ENCODE measurements around the gene LIMS2.

Gene LIMS2

GRCh38 chr2:127680706-127681287 is 5.5 kb upstream of the LIMS2 start:
- DNase-seq (ENCODE audit: low read depth) = no peak
- no peak overlapping the region for H3K4me3 ChIP-seq (ENCODE audit: control insufficient read depth, low read depth, low read length)

GRCh38 chr2:127679680-127680361 is 4.5 kb upstream of the LIMS2 start:
- no peak for DNase-seq (ENCODE audit: low read depth)
- TF ChIP-seq, protein P1, sequence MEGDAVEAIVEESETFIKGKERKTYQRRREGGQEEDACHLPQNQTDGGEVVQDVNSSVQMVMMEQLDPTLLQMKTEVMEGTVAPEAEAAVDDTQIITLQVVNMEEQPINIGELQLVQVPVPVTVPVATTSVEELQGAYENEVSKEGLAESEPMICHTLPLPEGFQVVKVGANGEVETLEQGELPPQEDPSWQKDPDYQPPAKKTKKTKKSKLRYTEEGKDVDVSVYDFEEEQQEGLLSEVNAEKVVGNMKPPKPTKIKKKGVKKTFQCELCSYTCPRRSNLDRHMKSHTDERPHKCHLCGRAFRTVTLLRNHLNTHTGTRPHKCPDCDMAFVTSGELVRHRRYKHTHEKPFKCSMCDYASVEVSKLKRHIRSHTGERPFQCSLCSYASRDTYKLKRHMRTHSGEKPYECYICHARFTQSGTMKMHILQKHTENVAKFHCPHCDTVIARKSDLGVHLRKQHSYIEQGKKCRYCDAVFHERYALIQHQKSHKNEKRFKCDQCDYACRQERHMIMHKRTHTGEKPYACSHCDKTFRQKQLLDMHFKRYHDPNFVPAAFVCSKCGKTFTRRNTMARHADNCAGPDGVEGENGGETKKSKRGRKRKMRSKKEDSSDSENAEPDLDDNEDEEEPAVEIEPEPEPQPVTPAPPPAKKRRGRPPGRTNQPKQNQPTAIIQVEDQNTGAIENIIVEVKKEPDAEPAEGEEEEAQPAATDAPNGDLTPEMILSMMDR (conservative IDR thresholded peaks at IDR 0.05; ENCODE audit: control insufficient read depth, insufficient read depth, low read depth, low read length) = no peak
- H3K4me3 ChIP-seq (ENCODE audit: control insufficient read depth, low read depth, low read length) = no peak overlapping the region

More at GRCh38 chr2:127680706-127681287, 5.5 kb upstream of the LIMS2 start:
- TF ChIP-seq, protein P1 (conservative IDR thresholded peaks at IDR 0.05; ENCODE audit: control insufficient read depth, insufficient read depth, low read depth, low read length) = no peak

DNA sequence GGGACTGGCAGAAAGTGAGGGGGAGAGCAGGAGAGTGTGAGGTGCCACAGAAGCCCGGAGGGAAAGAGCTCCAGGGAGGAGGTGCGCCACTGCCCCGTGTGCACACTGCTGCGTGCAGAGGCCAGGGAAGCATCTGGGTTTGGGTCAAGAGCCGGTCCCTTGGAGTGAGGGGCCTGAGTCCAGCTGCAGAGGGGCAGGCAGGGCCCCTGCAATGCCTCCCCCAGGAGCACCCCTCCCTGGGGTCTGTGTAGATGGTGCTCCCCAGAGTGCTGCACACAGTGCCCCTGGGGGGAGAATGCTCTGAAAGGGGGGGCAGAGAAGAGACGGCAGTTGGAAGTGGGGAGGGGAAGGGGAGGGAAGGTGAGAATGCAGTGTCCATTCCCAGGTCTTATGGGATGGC is 3.7 kb upstream of the LIMS2 start:
- no peak overlapping the region for H3K4me3 ChIP-seq (ENCODE audit: control insufficient read depth, low read depth, low read length)
- DNase-seq (ENCODE audit: low read depth) = no peak
- TF ChIP-seq, protein P1 (conservative IDR thresholded peaks at IDR 0.05; ENCODE audit: control insufficient read depth, insufficient read depth, low read depth, low read length) = no peak

DNA sequence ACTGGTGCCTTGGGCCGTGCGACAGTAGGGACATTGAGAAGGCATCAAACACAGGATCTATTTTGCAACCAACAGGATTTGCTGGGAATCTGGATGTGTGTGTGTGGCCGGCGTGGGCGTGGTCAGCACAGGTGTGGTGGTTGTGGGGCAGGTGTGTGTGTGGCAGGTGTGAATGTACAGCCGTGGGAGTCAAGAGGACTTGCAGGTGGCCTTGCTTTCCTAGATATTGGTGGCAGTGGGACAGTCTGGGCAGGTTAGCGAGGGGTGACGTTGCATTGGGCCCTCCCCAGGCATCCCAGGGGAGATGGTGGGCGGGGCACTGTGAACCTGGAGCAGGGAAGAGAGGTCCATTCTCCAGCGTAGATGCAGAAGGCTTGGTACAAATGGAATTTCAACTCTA is 3.2 kb upstream of the LIMS2 start:
- H3K4me3 ChIP-seq (ENCODE audit: control insufficient read depth, low read depth, low read length) = no peak overlapping the region
- TF ChIP-seq, protein P1 (conservative IDR thresholded peaks at IDR 0.05; ENCODE audit: control insufficient read depth, insufficient read depth, low read depth, low read length) = no peak
- no peak for DNase-seq (ENCODE audit: low read depth)

DNA sequence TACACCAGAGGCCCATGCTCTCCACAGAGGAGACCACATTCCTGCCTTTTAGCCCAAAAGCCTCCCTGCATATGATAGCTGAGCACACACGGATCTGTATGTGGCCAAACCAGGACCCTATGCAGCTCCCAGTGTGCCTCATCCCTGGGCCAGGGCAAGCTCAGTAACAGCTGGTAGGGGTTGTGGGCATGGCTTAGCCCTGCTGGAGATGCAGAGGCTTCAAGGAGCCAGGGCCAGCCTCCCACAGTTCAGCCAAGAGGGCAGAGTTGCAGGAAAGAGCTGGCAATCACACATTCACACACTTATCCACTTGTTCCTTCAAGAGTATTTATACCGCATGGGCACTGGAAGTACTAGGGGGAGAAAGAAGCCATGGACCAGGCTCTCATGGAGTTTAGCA is 1.6 kb upstream of the LIMS2 start:
- TF ChIP-seq, protein P1 (conservative IDR thresholded peaks at IDR 0.05; ENCODE audit: control insufficient read depth, insufficient read depth, low read depth, low read length) = no peak
- H3K4me3 ChIP-seq (ENCODE audit: control insufficient read depth, low read depth, low read length) = no peak overlapping the region
- no peak for DNase-seq (ENCODE audit: low read depth)

DNA sequence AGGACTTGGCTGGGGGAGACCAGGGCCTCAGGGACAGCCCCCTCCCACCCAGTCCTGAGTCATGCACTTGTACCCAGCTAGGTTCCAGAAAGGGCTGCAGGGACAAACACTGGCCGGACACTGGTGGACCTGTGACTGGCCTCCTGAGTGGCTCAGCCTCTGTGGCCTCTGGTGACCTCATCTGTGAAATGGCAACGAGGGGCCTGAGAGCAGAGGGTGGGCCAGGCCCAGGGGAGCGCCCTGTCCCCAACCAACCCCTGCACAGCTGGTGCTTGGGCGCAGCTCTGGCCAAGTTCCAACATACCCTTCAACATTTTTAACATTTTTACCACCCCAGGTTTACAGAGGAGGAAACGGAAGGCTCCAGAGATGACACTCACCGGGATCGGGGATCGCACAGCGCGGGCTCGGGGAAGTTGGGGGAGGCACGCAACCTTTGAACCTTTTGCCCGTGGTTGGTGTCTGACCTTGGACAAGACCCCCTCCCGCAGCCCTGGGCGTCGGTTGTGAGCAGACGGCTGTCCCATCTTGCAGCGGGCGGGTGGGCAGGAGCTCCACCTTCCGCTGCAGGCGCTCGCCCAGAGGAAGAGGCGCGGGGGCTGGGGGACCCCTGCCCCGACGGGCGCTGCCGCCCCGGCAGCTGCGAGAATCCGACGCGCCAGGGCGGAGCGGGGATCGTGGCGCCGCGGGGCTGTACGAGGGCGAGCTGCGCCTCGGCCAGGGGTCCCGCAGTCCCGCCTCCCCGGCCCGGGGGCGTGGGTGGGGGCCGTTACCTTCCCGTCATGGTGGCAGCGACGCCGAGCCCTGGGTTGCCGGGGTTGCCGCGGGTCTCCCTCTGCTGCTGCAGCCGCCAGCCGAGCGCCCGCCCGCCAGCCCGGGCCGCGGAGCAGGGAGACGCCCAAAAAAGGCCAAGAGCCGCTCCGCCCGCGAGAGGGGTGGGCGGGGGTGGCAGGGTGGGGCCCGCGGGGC is 805 bp downstream of the LIMS2 start:
- peak overlapping the region; percentile 10 for H3K4me3 ChIP-seq (ENCODE audit: control insufficient read depth, low read depth, low read length)
- TF ChIP-seq, protein P1 (conservative IDR thresholded peaks at IDR 0.05; ENCODE audit: control insufficient read depth, insufficient read depth, low read depth, low read length) = no peak
- DNase-seq (ENCODE audit: low read depth) = no peak
